Nephron (organoid): ENCODE results near the gene EPG5.

Experiments used
- H3K27ac Mint-ChIP-seq, 3 experiments: 2 replicates each; pipeline ENCODE4 v1.8.0; 2020; ENCODE audit warnings: mixed read lengths in 3 of 3, mild to moderate bottlenecking in 2 of 3, moderate library complexity in 1 of 3
- H3K27me3 Mint-ChIP-seq: 2 replicates; pipeline ENCODE4 v1.8.0; 2021; ENCODE audit warnings: low read depth, mild to moderate bottlenecking, moderate library complexity, mixed read lengths
- H3K36me3 Mint-ChIP-seq: 2 replicates; pipeline ENCODE4 v1.8.0; 2020; ENCODE audit warnings: low read depth, mixed read lengths
- H3K4me1 Mint-ChIP-seq: 2 replicates; pipeline ENCODE4 v1.8.0; 2020; ENCODE audit warnings: mixed read lengths
- H3K4me3 Mint-ChIP-seq, 3 experiments: 2 replicates each; pipeline ENCODE4 v1.8.0; 2020; ENCODE audit warnings: mild to moderate bottlenecking in 3 of 3, mixed read lengths in 3 of 3, moderate library complexity in 2 of 3
- H3K9me3 Mint-ChIP-seq: 2 replicates; pipeline ENCODE4 v1.8.0; 2020; ENCODE audit warnings: mixed read lengths
- TF ChIP-seq, protein P1 (sequence below), 3 experiments: fragments of 200-600 bp; sonication (generic); IDR thresholded peaks; one replicate each; pipeline ENCODE4 v1.5.0; 2021; ENCODE audit warnings: antibody characterized with exemption in 3 of 3; ENCODE audit not compliant: unreplicated experiment in 3 of 3

Gene EPG5

DNA sequence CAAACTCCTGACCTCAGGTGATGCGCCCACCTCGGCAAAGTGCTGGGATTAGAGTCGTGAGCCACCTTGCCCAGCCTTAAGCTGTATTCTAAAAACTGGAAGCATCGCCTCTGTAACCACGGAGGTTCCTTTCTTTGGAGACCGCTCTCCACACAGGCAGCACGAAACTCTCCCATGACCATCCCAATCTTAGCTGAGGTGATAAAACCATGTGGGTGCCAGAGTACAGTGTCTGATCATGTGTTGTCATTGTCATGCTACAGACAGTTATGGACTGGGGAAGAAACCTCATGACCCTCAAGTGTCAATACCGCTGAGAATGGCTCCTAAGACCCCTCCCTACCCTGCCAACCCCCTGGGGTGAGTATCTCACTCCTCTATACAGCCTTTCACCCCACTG is 41.4 kb upstream of the EPG5 start:
- no peaks in the 10 kb centered on the region for H3K9me3 Mint-ChIP-seq
- H3K36me3 Mint-ChIP-seq = peaks cover 24% of the 10 kb centered on the region
- H3K4me1 Mint-ChIP-seq = no peaks in the 10 kb centered on the region
- H3K27me3 Mint-ChIP-seq = no peaks in the 10 kb centered on the region
- TF ChIP-seq, protein P1, sequence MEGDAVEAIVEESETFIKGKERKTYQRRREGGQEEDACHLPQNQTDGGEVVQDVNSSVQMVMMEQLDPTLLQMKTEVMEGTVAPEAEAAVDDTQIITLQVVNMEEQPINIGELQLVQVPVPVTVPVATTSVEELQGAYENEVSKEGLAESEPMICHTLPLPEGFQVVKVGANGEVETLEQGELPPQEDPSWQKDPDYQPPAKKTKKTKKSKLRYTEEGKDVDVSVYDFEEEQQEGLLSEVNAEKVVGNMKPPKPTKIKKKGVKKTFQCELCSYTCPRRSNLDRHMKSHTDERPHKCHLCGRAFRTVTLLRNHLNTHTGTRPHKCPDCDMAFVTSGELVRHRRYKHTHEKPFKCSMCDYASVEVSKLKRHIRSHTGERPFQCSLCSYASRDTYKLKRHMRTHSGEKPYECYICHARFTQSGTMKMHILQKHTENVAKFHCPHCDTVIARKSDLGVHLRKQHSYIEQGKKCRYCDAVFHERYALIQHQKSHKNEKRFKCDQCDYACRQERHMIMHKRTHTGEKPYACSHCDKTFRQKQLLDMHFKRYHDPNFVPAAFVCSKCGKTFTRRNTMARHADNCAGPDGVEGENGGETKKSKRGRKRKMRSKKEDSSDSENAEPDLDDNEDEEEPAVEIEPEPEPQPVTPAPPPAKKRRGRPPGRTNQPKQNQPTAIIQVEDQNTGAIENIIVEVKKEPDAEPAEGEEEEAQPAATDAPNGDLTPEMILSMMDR (IDR thresholded peaks at IDR 0.05; ENCODE audit: unreplicated experiment in 3 of 3) = no peak
- H3K27ac Mint-ChIP-seq = no peak overlapping the region
- H3K4me3 Mint-ChIP-seq = no peak overlapping the region

DNA sequence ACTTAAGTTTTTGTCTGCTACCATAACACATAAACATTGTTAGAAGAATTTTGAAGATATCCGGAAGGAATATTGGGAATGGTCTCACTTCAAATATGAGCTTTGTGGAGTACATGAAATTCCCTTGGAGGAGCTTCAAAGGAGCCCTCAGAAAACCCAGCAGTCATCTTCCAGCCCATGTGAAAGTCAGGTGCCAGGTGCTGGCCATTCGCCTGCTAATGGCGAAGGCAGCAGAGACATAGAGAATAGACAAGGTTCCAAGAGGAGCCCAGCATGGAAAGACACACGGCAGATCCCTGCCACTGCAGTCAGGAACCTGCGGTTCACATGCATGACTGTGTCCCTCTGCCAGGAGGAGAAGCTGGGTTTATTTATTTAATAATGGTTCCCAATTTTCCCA is 40.0 kb upstream of the EPG5 start:
- Mint-ChIP-seq H3K4me3 (no peak overlapping the region), H3K27ac (no peak overlapping the region), H3K4me1 (no peaks in the 10 kb centered on the region), H3K9me3 (peaks cover 9% of the 10 kb centered on the region), H3K36me3 (peaks cover 34% of the 10 kb centered on the region), H3K27me3 (no peaks in the 10 kb centered on the region)
- TF ChIP-seq, protein P1 (IDR thresholded peaks at IDR 0.05; ENCODE audit: unreplicated experiment in 3 of 3) = no peak

DNA sequence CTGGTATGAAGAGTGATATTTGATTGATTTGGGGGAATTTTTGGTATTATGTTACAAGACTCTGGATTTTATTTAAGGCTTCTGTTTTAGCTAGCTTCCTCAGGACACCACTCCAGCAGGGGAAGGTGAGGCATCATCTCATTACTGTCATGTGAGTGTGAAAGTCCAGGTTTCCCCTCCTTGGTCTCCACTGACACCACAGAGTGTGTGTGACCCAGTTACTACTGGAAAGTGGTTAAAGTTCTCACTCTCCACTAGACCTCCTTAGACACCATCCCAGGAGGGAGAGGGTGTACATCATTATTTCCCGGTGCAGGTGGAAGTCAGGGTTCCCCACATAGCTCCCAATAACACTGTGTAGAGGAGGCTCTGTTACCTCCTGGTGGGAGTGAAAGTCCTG is 35.8 kb upstream of the EPG5 start:
- H3K9me3 Mint-ChIP-seq = peaks cover 15% of the 10 kb centered on the region
- H3K4me1 Mint-ChIP-seq = no peaks in the 10 kb centered on the region
- TF ChIP-seq, protein P1 (IDR thresholded peaks at IDR 0.05; ENCODE audit: unreplicated experiment in 3 of 3) = no peak
- H3K4me3 Mint-ChIP-seq = no peak overlapping the region
- no peaks in the 10 kb centered on the region for H3K27me3 Mint-ChIP-seq
- H3K36me3 Mint-ChIP-seq = peaks cover 31% of the 10 kb centered on the region
- H3K27ac Mint-ChIP-seq = no peak overlapping the region

DNA sequence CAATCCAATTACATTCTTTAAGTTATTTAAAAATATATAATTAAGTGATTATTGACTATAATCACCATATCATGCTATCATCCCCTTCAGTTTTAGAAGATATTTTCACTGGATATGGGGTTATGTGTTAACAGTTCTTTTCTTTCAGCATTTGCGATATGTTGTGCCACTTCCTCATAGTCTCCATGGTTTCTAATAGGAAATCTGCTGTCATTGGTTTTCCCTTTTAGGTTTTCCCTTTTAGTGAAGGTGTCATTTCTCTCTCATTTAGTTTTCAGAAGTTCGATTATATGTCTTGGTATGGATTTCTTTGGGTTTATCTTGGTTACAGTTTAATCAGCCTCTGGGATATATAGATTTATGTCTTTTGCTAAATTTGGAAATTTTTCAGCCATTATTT is 34.8 kb upstream of the EPG5 start:
- Mint-ChIP-seq H3K4me3 (no peak overlapping the region), H3K9me3 (peaks cover 15% of the 10 kb centered on the region)

DNA sequence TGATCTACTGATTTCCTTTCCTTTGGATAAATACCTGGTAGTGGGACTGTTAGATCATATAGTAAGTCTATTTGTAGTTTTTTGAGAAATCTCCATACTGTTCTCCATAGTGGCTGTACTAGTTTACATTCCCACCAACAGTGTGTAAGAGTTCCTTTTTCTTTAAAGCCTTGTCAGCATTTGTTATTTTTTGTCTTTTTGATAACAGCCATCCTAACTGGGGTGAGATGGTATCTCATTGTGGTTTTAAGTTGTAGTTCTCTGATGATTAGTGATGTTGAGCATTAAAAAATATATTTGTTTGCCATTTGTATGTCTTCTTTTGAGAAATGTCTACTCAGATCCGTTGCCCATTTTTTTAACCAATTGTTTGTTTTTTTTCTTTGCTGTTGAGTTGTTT is 33.9 kb upstream of the EPG5 start:
- Mint-ChIP-seq H3K36me3 (peaks cover 31% of the 10 kb centered on the region), H3K9me3 (peaks cover 15% of the 10 kb centered on the region), H3K27ac (no peak overlapping the region), H3K27me3 (no peaks in the 10 kb centered on the region), H3K4me1 (no peaks in the 10 kb centered on the region), H3K4me3 (no peak overlapping the region)
- TF ChIP-seq, protein P1 (IDR thresholded peaks at IDR 0.05; ENCODE audit: unreplicated experiment in 3 of 3) = no peak

More for the DNA sequence above, 34.8 kb upstream of the EPG5 start:
- no peaks in the 10 kb centered on the region for H3K27me3 Mint-ChIP-seq
- no peaks in the 10 kb centered on the region for H3K4me1 Mint-ChIP-seq
- no peak overlapping the region for H3K27ac Mint-ChIP-seq
- TF ChIP-seq, protein P1 (IDR thresholded peaks at IDR 0.05; ENCODE audit: unreplicated experiment in 3 of 3) = no peak
- H3K36me3 Mint-ChIP-seq = peaks cover 31% of the 10 kb centered on the region

DNA sequence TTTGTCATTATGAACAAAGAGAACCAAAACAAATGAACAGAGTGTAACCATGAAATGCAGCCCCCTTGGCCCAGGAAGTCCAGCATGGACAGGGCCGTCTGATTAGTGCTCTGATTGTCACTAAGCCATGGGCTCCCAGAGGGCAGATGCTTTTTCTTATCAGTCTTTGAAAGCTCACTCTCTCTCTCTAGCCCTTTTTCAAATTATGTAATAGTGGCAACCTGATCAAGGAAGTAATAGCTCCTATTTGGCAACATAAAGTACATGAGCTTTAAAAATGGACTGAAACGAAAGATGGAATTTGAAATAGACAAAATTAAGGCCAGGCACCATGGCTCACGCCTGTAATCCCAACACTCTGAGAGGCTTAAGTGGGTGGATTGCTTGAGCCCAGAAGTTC is 32.4 kb upstream of the EPG5 start:
- TF ChIP-seq, protein P1 (IDR thresholded peaks at IDR 0.05; ENCODE audit: unreplicated experiment in 3 of 3) = no peak
- Mint-ChIP-seq H3K4me3 (no peak overlapping the region), H3K27me3 (no peaks in the 10 kb centered on the region), H3K36me3 (peaks cover 26% of the 10 kb centered on the region), H3K4me1 (no peaks in the 10 kb centered on the region), H3K27ac (no peak overlapping the region), H3K9me3 (peaks cover 15% of the 10 kb centered on the region)
